Sigmoid colon (tissue), 7 donors: ENCODE data around the gene HMX3. TPM values are rescaled to one million over a fixed set of nuclear protein-coding genes. Genes with fewer than 3 reads are reported as not detected.

ENCODE experiments used
- DNase-seq: peaks from one replicate; pipeline ENCODE4 v3.0.0-alpha.2; 2019
- H3K27ac ChIP-seq, 4 donors: fragments of 200-600 bp; sonication (generic); one replicate each; pipeline ENCODE4 v1.5.1; 2016 to 2019; ENCODE audit warnings: mild to moderate bottlenecking in 1 of 4
- H3K27me3 ChIP-seq, 3 donors: fragments of 200-600 bp; sonication (generic); one replicate each; pipeline ENCODE4 v1.5.1; 2019; ENCODE audit warnings: mild to moderate bottlenecking in 1 of 3
- H3K36me3 ChIP-seq, 4 donors: fragments of 200-600 bp; sonication (generic); one replicate each; pipeline ENCODE4 v1.5.1; 2016 to 2019
- H3K4me1 ChIP-seq, 4 donors: fragments of 200-600 bp; sonication (generic); one replicate each; pipeline ENCODE4 v1.5.1; 2017 to 2019
- H3K4me3 ChIP-seq, 4 donors: fragments of 200-600 bp; sonication (generic); one replicate each; pipeline ENCODE4 v1.5.1; 2017 to 2019; ENCODE audit warnings: mild to moderate bottlenecking in 2 of 4, moderate library complexity in 1 of 4
- H3K9me3 ChIP-seq, 4 donors: fragments of 200-600 bp in 3 of 4; sonication (generic) in 3 of 4; one replicate each; pipeline versions ENCODE4 v1.5.1 to v1.6.1; 2013 to 2019
- EP300 ChIP-seq, 4 donors: sonication (generic); formaldehyde crosslinking; IDR thresholded peaks; one replicate each; pipeline ENCODE4 v1.6.1; 2017; ENCODE audit warnings: antibody characterized with exemption in 4 of 4
- POLR2A ChIP-seq, 2 donors: fragments of 450-650 bp; IDR thresholded peaks; one replicate each; pipeline ENCODE4 v1.6.1; 2016; ENCODE audit warnings: antibody characterized with exemption in 2 of 2, mild to moderate bottlenecking in 2 of 2, moderate library complexity in 2 of 2
- POLR2AphosphoS5 ChIP-seq, 4 donors: sonication (generic); formaldehyde crosslinking; IDR thresholded peaks; one replicate each; pipeline ENCODE4 v1.6.1; 2017; ENCODE audit warnings: antibody characterized with exemption in 4 of 4
- WGBS, 2 donors: extraction: QIAGEN DNeasy Blood & Tissue Kit; methylation state at CpG; one replicate each; pipeline ENCODE4 v1.1.7; 2013; 5-methylcytosine and 5-hydroxymethylcytosine counted together
- intact Hi-C: fragments of 100-400 bp; cut with DNase I; formaldehyde crosslinking; loops from one replicate; pipeline ENCODE4 v1.15.1; 2023
- polyA plus RNA-seq, 3 donors: library from polyadenylated mRNA; stranded (reverse); fragments of 200-250 nt; gene quantifications; one replicate each; pipeline ENCODE4 v1.2.3, GENCODE V29; 2013
- total RNA-seq, 4 donors: library from RNA; depleted of rRNA; stranded (reverse); fragments of >200 nt; gene quantifications; one replicate each; pipeline ENCODE4 v1.1.0, GENCODE V29; 2016
- TF ChIP-seq, protein P1 (sequence below), 4 experiments: fragments of 450-650 bp in 3 of 4; fragments of 200-600 bp in 1 of 4; IDR thresholded peaks; one replicate each; pipeline ENCODE4 v1.5.1; 2016 to 2019; ENCODE audit warnings: antibody characterized with exemption in 4 of 4, mild to moderate bottlenecking in 3 of 4, moderate library complexity in 2 of 4
- donor health status: healthy with polysubstance abuse.
- donor health status: Bipolar disorder and iron deficiency.
- donor health status: healthy.

HMX3 gene
- total and polyA plus RNA-seq, 7 donors, result 0.52 to 0.83 (median 0.68) TPM; not detected in 4

DNA sequence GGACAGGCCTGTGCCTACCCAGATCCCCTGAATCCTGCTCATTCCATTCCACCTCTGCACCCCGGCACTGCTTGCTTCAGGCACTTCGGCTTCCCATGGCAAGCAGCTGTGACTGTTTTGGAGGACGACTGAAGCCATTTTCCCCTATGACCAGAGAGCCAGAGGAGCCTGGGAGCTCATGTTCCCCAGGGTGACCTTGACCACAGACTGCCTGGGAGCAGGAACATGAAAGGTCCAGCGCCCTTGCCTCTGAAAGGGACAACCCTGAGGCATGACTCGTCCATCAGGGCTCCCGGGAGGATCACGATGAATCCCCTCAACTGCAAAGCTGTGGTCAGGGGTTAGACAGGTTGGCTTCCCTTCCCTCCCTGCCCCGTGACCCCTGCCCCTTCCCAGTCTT is 16.7 kb upstream of the HMX3 start:
- whole genome bisulfite sequencing, 2 donors, result 78 to 89% methylated on average over 8 of the region's 8 CpGs
- intact Hi-C loops, result no loop called here
- H3K27me3 ChIP-seq, result peaks cover 0 to 43% (median 34%) of the 10 kb centered on the region in 3 donors

DNA sequence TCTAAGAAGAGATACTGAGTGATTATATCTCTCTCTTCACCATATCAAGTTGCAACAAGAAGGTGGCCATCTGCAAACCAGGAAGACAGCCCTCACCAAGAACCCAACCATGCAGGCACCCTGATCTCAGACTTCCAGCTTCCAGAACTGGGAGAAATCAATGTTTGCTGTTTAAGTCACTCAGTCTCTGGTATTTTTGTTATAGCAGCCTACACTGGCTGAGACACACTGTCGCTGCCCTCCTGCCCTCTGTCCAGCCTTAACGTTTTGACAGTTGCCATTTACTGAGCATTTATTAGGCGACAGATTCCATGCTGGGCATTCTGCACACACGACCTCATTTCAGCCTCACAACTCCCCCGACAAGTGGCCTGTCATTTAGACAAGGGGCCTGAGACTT is 9.5 kb upstream of the HMX3 start:
- no peak overlapping the region for H3K4me3 ChIP-seq
- TF ChIP-seq POLR2AphosphoS5 (IDR thresholded peaks at IDR 0.05) (no peak), EP300 (IDR thresholded peaks at IDR 0.05) (no peak), POLR2A (IDR thresholded peaks at IDR 0.05) (no peak)
- TF ChIP-seq, protein P1, sequence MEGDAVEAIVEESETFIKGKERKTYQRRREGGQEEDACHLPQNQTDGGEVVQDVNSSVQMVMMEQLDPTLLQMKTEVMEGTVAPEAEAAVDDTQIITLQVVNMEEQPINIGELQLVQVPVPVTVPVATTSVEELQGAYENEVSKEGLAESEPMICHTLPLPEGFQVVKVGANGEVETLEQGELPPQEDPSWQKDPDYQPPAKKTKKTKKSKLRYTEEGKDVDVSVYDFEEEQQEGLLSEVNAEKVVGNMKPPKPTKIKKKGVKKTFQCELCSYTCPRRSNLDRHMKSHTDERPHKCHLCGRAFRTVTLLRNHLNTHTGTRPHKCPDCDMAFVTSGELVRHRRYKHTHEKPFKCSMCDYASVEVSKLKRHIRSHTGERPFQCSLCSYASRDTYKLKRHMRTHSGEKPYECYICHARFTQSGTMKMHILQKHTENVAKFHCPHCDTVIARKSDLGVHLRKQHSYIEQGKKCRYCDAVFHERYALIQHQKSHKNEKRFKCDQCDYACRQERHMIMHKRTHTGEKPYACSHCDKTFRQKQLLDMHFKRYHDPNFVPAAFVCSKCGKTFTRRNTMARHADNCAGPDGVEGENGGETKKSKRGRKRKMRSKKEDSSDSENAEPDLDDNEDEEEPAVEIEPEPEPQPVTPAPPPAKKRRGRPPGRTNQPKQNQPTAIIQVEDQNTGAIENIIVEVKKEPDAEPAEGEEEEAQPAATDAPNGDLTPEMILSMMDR (IDR thresholded peaks at IDR 0.05), result no peak
- H3K36me3 ChIP-seq, result no peaks in the 10 kb centered on the region
- DNase-seq, result no peak
- peaks cover 0 to 43% (median 4%) of the 10 kb centered on the region in 3 donors for H3K27me3 ChIP-seq
- peaks cover 0 to 5% (median 1%) of the 10 kb centered on the region in 4 donors for H3K9me3 ChIP-seq
- no peaks in the 10 kb centered on the region for H3K4me1 ChIP-seq
- no peak overlapping the region for H3K27ac ChIP-seq
- 72 to 78% methylated on average over 5 of the region's 5 CpGs for WGBS, 2 donors
- intact Hi-C loops, result no loop called here

More for the DNA sequence above, 16.7 kb upstream of the HMX3 start:
- no peak for DNase-seq
- H3K27ac ChIP-seq, result no peak overlapping the region
- H3K4me1 ChIP-seq, result peaks cover 0 to 3% (median 0%) of the 10 kb centered on the region in 4 donors
- H3K36me3 ChIP-seq, result no peaks in the 10 kb centered on the region
- H3K4me3 ChIP-seq, result no peak overlapping the region
- TF ChIP-seq POLR2A (IDR thresholded peaks at IDR 0.05), result no peak
- TF ChIP-seq EP300 (IDR thresholded peaks at IDR 0.05), result no peak
- TF ChIP-seq, protein P1 (IDR thresholded peaks at IDR 0.05), result no peak
- TF ChIP-seq POLR2AphosphoS5 (IDR thresholded peaks at IDR 0.05), result no peak
- no peaks in the 10 kb centered on the region for H3K9me3 ChIP-seq

DNA sequence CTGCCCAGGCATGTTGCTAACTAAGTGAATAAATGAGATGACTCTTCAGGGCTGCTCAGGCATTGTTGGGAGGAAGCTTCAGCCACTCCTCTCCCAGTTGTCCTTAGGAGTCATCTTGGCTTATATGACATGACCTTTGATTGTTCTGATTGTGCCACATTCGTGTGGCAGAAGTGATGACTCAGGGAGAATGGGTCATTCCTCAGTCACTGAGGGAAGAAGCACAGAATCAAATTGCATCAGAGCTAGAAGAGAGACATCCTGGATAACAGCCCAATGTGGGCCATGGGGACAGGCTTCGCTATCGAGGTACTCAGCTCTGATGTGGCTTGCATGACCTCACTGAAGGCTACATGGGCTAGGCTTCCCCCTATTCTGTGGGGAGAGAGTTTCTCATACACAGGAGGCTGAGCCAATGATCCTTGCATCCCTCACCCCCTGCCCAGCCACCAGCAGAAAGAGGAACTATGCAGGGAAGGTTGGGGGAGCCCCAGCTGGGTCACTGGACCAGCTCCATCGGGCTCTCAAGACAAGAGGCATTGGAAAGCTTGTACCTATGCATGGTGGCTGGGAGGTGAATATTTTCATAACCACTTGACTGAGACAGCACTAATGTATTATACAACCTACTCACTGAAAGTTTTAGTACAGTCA is 6.0 kb upstream of the HMX3 start:
- intact Hi-C loops, result loop anchor here (1.0 to 10.0 kb wide), 2 partner anchors 431 to 835 kb away; no protein-coding TSS in a partner anchor
- no peak overlapping the region for H3K27ac ChIP-seq
- H3K4me3 ChIP-seq, result no peak overlapping the region
- peaks cover 0 to 22% (median 20%) of the 10 kb centered on the region in 4 donors for H3K4me1 ChIP-seq
- no peak for DNase-seq
- no peak for TF ChIP-seq POLR2AphosphoS5 (IDR thresholded peaks at IDR 0.05)
- TF ChIP-seq POLR2A (IDR thresholded peaks at IDR 0.05), result no peak
- 66 to 71% methylated on average over 4 of the region's 4 CpGs for WGBS, 2 donors
- H3K27me3 ChIP-seq, result peaks cover 20 to 78% (median 36%) of the 10 kb centered on the region in 3 donors
- no peaks in the 10 kb centered on the region for H3K36me3 ChIP-seq
- peaks cover 0 to 5% (median 1%) of the 10 kb centered on the region in 4 donors for H3K9me3 ChIP-seq

DNA sequence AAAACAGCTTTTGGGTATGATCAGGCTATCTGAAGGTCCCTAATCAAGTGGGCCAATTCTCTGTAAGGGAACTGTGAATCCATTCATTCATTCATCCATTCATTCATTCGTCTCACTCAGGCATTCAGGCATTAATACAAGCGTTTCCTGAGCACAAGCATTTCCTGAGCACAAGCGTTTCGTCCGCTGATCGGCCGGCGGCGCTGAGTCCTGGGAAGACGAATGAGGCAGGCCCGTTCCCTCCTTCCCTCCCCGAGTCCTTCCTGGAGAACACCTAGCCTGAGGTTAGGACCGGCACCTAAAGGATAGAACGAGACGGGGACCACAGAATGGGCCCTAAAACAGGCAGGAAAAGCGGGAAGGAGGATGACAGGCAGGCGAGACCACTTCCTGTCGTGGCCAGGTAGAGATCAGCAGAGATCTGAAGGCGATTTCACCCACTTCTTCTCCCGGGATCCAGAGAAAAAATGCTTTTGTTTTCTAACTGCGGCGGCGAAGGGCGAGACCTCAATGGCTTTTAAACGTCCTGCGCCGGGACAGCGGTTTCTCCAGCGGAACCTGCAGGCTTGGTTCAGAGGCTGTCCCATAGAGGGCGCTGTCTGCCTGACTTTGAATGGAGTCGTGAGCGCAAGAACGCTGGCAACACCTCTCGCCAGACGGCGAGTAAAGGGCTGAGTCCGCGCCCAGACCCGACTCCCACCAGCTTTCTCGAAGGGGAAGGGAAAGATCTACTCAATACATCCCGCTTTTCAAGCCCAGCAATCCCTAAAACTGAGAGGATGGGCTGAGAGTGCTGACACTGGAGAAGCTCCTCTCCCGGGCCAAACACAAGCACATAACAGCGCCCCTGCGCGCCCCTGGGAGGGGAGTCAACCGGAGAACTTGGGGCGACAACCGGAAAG is 2.9 kb upstream of the HMX3 start:
- DNase-seq, result peak; percentile 91
- intact Hi-C loops, result loop anchor here (1.0 to 10.0 kb wide), 2 partner anchors 426 to 832 kb away; no protein-coding TSS in a partner anchor
- peaks cover 48 to 94% (median 67%) of the 10 kb centered on the region in 3 donors for H3K27me3 ChIP-seq
- no peak overlapping the region for H3K27ac ChIP-seq
- peak overlapping the region in 1 of 4 donors; percentile 17 for H3K4me3 ChIP-seq
- peaks cover 0 to 5% (median 0%) of the 10 kb centered on the region in 4 donors for H3K9me3 ChIP-seq
- H3K4me1 ChIP-seq, result peaks cover 0 to 53% (median 50%) of the 10 kb centered on the region in 4 donors
- no peaks in the 10 kb centered on the region for H3K36me3 ChIP-seq
- 2 to 3% methylated on average over 48 of the region's 48 CpGs for whole genome bisulfite sequencing, 2 donors
- no peak for TF ChIP-seq POLR2AphosphoS5 (IDR thresholded peaks at IDR 0.05)
- TF ChIP-seq, protein P1 (IDR thresholded peaks at IDR 0.05), result peak; percentile 53 to 89 (median 84)
